ENCODE measurements around the gene JAKMIP1. TPM values are rescaled to one million over a fixed set of nuclear protein-coding genes. Genes with fewer than 3 reads are reported as not detected.

Gene JAKMIP1
- total and polyA plus RNA-seq, 2 donors (not counting 1 experiment from before 2014, with no cell fraction given), result 0.49 to 1.0 TPM

DNA sequence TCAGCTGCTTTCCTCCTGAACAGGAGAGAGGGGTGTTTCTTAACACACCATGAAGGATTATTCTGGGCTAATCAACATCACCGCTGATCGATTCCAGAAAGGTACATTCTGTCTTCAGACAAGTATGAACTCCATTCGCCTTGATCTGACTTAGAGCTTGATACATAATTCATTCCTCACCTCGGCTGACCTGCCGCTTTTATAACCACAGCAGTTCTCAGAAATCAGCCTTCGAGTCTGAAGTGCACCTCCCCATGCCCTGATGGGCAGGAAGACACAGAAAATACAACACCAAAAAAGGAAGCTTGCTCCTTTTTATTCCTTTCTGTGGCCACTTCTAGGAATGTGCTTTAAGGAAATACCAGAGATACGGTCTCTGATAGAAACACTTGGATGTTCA lies 85.7 kb downstream of the JAKMIP1 start:
- ATAC-seq (ENCODE audit: low read depth) (no peak), DNase-seq (no peak)
- H3K27ac ChIP-seq (ENCODE audit: low read length in 2 of 2), result no peak overlapping the region
- H3K4me3 Mint-ChIP-seq, result no peak overlapping the region
- peaks cover 0 to 3% (median 0%) of the 10 kb centered on the region in 4 experiments for H3K27me3 ChIP-seq (replicated peaks in 1 of 4; ENCODE audit: control extremely low read depth in 1 of 4, control insufficient read depth in 3 of 4, insufficient read depth in 4 of 4, low read length in 3 of 4)
- H3K79me2 ChIP-seq (ENCODE audit: control insufficient read depth, insufficient read depth, low read length), result no peaks in the 10 kb centered on the region
- H2AFZ ChIP-seq (ENCODE audit: insufficient read depth, low read depth, low read length, poor library complexity, severe bottlenecking), result no peak overlapping the region
- H4K20me1 ChIP-seq (ENCODE audit: control insufficient read depth, insufficient read depth, low read length, poor library complexity, severe bottlenecking), result no peaks in the 10 kb centered on the region
- no peak overlapping the region for H3K9ac ChIP-seq (ENCODE audit: low read length)
- H3K4me2 ChIP-seq (replicated peaks; ENCODE audit: low read depth, low read length, poor library complexity, severe bottlenecking), result no peak overlapping the region
- H3K4me3 ChIP-seq (ENCODE audit: control extremely low read depth in 1 of 5, extremely low read depth in 1 of 5, insufficient read depth in 1 of 5, low read depth in 2 of 5, low read length in 4 of 5), result no peak overlapping the region
- TF ChIP-seq, protein P1, sequence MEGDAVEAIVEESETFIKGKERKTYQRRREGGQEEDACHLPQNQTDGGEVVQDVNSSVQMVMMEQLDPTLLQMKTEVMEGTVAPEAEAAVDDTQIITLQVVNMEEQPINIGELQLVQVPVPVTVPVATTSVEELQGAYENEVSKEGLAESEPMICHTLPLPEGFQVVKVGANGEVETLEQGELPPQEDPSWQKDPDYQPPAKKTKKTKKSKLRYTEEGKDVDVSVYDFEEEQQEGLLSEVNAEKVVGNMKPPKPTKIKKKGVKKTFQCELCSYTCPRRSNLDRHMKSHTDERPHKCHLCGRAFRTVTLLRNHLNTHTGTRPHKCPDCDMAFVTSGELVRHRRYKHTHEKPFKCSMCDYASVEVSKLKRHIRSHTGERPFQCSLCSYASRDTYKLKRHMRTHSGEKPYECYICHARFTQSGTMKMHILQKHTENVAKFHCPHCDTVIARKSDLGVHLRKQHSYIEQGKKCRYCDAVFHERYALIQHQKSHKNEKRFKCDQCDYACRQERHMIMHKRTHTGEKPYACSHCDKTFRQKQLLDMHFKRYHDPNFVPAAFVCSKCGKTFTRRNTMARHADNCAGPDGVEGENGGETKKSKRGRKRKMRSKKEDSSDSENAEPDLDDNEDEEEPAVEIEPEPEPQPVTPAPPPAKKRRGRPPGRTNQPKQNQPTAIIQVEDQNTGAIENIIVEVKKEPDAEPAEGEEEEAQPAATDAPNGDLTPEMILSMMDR (IDR thresholded peaks at IDR 0.05), result no peak
- no peak for TF ChIP-seq EZH2 (IDR thresholded peaks at IDR 0.05; ENCODE audit: borderline replicate concordance, insufficient read depth, low read depth, low read length, poor library complexity, severe bottlenecking)
- CTCF ChIA-PET, result no interaction called here
- peaks cover 14% of the 10 kb centered on the region for H3K27me3 Mint-ChIP-seq
- 21% methylated on average over 6 of the region's 7 CpGs for WGBS (ENCODE audit: insufficient coverage)
- H3K9me3 ChIP-seq (ENCODE audit: control extremely low read depth in 1 of 3, control insufficient read depth in 2 of 3, insufficient read depth in 1 of 3, low read length in 2 of 3), result no peaks in the 10 kb centered on the region
- H3K4me1 Mint-ChIP-seq, result no peaks in the 10 kb centered on the region
- H3K27ac Mint-ChIP-seq, result no peak overlapping the region
- intact Hi-C loops (cut with micrococcal nuclease), result no loop called here
- H3K36me3 ChIP-seq (replicated peaks in 1 of 2; ENCODE audit: control extremely low read depth in 1 of 2, control insufficient read depth in 1 of 2, extremely low read depth in 1 of 2, insufficient read depth in 2 of 2, low read length in 1 of 2), result no peaks in the 10 kb centered on the region
- POLR2A ChIA-PET, result no interaction called here
- H3K9me3 Mint-ChIP-seq (ENCODE audit: insufficient read depth), result no peaks in the 10 kb centered on the region
- H3K4me1 ChIP-seq (ENCODE audit: control insufficient read depth in 2 of 2, insufficient read depth in 2 of 2, low read length in 2 of 2), result no peaks in the 10 kb centered on the region

DNA sequence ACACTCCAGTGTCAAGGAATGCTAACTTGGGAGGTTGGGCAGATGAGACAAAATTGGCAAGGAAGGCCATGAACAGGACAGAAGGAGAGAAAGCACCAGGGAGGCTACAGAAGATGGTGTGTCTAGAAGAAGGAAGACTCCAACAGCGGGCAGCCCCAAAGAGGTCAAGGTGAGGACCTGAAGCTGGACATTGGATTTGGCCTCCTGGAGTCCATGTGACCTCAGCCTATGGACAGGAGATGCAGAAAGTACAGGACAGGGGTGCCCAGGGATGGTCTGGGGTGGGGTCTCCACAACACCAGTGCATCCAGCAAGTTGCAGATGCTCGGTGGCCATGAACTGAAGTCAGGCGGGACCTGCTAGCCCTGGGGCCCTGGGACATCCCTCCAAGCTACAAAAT lies 86.2 kb downstream of the JAKMIP1 start:
- Histone ChIP-seq H2AFZ (ENCODE audit: insufficient read depth, low read depth, low read length, poor library complexity, severe bottlenecking) (no peak overlapping the region), H3K9ac (ENCODE audit: low read length) (no peak overlapping the region), H3K4me3 (ENCODE audit: control extremely low read depth in 1 of 5, extremely low read depth in 1 of 5, insufficient read depth in 1 of 5, low read depth in 2 of 5, low read length in 4 of 5) (no peak overlapping the region), H3K4me1 (ENCODE audit: control insufficient read depth in 2 of 2, insufficient read depth in 2 of 2, low read length in 2 of 2) (no peaks in the 10 kb centered on the region), H3K9me3 (ENCODE audit: control extremely low read depth in 1 of 3, control insufficient read depth in 2 of 3, insufficient read depth in 1 of 3, low read length in 2 of 3) (no peaks in the 10 kb centered on the region), H3K27me3 (replicated peaks in 1 of 4; ENCODE audit: control extremely low read depth in 1 of 4, control insufficient read depth in 3 of 4, insufficient read depth in 4 of 4, low read length in 3 of 4) (peaks cover 0 to 3% (median 0%) of the 10 kb centered on the region in 4 experiments), H3K4me2 (replicated peaks; ENCODE audit: low read depth, low read length, poor library complexity, severe bottlenecking) (no peak overlapping the region), H3K36me3 (replicated peaks in 1 of 2; ENCODE audit: control extremely low read depth in 1 of 2, control insufficient read depth in 1 of 2, extremely low read depth in 1 of 2, insufficient read depth in 2 of 2, low read length in 1 of 2) (no peaks in the 10 kb centered on the region), H3K27ac (ENCODE audit: low read length in 2 of 2) (no peak overlapping the region), H3K79me2 (ENCODE audit: control insufficient read depth, insufficient read depth, low read length) (no peaks in the 10 kb centered on the region), H4K20me1 (ENCODE audit: control insufficient read depth, insufficient read depth, low read length, poor library complexity, severe bottlenecking) (no peaks in the 10 kb centered on the region)
- CTCF ChIA-PET, result no interaction called here
- no peak overlapping the region for H3K4me3 Mint-ChIP-seq
- ATAC-seq (ENCODE audit: low read depth), result no peak
- WGBS (ENCODE audit: insufficient coverage), result 90% methylated on average over 3 of the region's 3 CpGs
- POLR2A ChIA-PET, result no interaction called here
- DNase-seq, result no peak
- intact Hi-C loops (cut with micrococcal nuclease), result no loop called here
- no peaks in the 10 kb centered on the region for H3K4me1 Mint-ChIP-seq
- TF ChIP-seq, protein P1 (IDR thresholded peaks at IDR 0.05), result no peak
- TF ChIP-seq EZH2 (IDR thresholded peaks at IDR 0.05; ENCODE audit: borderline replicate concordance, insufficient read depth, low read depth, low read length, poor library complexity, severe bottlenecking), result no peak
- no peaks in the 10 kb centered on the region for H3K9me3 Mint-ChIP-seq (ENCODE audit: insufficient read depth)
- H3K27me3 Mint-ChIP-seq, result peaks cover 14% of the 10 kb centered on the region
- no peak overlapping the region for H3K27ac Mint-ChIP-seq
